HG03196 (cell line): Measurements from ENCODE around the gene GATA5.

Source experiments
- ATAC-seq: cut with Tn5 transposase; IDR thresholded peaks from one replicate; pipeline ENCODE4 v1.9.1; 2021; ENCODE audit not compliant: unreplicated experiment

GATA5 gene

DNA sequence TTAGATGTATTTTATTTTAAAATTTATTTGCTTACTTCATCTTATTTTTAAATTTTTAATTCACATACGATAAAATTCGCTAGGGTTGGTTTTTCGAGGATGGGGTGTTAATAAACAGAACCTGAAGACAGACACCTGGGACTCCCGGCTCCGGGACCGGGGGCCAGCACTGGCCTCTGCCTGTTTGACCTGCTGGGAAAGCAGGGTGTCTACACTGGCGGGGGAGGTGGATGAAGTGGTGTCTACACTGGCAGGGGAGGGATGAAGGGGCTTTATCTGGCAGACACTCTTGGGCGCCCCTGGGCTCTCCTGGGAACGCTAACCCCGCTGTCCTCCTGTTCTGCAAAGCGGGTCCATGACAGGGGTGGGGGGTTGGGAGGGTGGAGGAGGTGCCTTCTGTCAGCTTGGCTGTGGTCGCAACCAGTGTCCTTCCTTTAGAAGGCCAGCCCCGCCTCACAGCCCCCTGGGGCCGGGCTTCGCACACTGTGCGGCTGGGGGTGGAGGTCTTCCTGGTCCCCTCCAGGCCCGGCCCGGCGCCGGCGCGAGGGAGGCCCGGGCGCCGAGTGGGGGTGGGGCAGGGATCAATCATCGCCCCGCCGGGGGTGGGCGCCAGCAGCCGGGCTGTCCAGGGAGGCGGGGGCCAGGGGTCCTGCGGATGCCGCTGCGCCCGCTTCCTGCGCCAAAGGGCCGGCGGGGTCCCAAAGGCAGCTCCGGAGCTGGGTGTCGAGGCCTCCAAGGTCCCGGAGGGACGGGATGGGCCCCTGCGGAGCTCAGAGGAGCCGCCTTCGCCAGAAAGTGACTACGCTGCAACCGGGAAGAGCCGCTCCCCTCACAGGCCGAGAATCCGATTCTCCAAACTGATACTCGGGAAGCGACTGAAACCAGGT lies 1.8 kb downstream of the GATA5 start:
- ATAC-seq = no peak

DNA sequence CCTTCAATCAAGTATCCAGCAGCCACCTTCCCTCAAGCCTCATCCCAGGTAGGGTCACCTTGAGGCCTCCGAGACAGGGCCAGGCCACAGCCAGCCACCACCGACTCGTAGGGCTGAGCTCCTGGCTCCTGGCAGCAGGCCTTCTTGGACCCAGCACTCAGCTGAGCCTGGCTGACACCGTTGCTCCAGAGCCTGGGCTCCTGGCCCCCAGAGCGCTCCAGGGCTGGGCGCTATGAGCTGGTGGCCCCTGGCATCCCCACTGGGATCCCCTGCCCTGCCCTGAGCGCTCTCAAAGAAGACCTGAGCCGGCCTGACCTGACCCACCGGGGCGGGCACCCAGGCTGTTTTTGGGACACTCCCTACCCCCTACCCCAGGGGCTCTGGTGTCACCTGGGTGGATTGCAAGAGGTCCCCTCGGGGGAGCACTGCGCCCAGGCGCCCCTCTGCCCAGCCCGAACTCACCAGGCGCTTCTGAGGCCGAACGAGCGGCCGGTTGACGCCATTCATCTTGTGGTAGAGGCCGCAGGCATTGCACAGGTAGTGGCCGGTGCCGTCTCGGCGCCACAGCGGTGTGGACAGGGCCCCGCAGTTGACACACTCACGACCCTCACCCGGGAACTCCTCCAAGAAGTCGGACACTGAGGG lies 2.7 kb downstream of the GATA5 start:
- ATAC-seq = no peak

DNA sequence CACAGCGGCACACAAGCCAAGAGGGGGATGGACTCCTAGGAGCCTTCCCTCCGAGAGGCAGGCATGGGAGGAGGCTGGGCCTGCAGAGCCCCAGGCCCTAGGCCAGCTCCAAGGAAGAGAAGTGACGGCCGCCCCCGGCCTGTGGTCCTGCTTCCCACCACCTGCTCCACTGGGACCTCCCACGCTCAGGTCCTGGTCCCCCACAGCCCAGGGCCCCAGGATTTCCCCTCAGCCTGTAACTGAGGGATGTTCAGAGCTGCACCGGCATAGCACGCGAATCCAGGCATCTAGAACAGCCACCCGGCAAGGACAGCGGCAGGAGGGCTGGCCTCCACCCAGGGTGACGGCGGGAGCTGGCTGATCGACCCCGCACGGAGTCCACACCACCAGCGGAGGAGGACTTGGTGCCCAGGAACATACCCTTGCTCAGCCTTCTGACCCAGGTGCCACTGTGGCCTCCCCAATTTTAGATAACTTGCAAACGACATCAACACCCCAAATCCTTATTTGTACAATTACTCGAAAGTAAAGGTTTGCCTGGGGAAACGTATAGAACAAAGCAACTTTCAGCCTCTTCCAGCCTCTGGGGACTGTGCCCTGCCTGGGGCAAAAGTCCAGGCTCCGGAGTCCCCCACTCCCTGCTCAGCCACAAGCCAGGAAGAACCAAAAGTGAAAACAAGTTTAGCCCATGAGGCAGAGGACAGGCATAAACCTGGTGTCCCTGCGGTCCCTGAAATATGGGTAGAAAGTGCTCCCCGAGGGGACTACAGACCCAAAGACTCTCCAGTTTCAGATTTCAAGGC lies 3.5 kb downstream of the GATA5 start:
- ATAC-seq = no peak

DNA sequence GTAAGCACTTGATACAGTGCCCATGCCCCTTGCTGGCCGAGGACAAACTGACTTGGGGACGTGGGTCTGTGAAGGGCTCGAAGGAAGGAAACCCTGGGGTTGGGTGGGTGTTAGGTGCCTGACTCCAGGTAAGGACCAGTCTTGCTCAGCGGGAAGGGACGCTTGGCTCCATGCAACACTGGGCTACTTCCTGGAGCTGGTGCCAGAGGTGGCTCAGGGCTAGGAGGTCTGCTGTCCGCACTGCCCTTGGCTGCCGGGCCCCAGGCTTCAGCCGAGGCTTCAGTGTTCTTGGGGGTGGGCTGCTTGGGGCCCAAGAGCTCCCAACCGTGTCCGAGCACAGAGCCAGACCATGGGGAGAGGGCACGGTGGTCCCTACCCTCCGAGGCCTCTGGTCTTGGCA lies 5.3 kb downstream of the GATA5 start:
- no peak for ATAC-seq

DNA sequence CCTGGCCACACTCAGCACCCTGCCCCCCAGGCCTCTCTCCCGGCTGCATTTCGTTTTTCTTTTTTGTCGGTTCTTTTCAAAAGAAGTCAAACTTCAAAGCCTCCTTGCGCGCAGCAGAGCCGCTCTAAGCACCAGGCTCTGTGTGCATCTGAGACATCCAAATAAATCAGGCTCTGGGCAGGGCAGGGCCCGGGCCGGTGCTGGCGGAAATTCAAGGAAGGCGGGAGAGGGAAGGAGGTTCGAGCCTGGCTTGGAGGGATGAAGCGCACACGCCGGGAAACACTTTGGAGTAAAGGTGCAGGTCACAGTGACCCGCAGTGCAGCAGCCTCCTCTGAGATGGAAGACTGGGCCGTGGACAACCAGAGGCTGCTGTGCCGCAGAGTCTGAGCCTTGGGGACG lies 5.8 kb downstream of the GATA5 start:
- no peak for ATAC-seq

DNA sequence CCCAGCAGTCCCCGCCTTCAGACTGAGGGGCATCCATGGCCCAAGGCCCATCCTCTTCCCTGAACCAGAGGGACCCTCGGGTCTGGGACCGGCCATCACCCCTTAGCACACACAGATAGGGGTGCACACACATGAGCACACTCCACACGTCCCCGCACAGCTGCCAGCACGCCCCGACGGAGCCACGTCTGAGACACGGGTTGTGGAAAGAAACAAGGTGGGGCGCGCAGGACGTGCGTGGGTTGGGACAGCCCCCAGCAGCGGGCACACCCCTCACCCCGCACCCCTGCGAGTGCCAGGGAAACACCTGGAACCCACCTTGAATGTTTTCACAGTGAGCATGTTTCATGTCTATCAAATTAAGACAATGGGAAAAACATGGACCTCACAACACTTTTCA lies 6.4 kb downstream of the GATA5 start:
- no peak for ATAC-seq

DNA sequence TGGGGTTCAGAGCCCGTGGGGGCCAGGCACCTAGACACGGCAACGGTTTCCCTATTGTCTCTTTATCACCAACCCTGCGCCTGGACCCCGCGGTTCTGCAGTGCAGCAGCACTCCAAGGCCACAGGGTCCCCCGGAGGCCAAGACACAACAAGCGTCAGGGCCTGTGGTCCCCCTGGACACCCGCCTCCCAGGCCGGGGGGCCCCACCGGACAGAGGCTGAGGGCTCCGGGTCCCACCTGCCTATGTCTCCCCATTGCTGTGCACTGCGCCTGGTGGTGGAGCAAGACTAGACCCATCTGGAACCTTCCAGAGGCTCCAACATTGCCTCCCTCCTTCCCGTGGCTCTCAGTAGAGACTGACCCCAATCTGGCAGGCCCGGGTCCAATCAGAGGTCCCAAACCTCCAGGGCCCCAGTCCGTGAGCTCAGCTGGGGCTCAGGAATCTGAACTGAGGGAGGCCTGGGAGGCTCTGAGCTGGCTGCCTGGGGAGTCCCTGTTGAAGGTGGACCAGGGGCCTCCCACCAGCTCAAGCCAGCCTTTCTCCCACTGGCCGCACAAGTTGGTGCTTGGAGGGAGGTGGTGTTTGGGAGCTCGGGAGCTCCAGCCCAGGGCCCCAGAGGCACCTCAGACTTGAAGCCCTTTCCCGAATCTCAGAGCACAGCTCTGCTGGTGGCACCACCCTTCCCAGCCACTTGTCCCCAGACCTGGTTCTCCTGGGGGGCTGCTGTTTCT lies 8.8 kb downstream of the GATA5 start:
- no peak for ATAC-seq

DNA sequence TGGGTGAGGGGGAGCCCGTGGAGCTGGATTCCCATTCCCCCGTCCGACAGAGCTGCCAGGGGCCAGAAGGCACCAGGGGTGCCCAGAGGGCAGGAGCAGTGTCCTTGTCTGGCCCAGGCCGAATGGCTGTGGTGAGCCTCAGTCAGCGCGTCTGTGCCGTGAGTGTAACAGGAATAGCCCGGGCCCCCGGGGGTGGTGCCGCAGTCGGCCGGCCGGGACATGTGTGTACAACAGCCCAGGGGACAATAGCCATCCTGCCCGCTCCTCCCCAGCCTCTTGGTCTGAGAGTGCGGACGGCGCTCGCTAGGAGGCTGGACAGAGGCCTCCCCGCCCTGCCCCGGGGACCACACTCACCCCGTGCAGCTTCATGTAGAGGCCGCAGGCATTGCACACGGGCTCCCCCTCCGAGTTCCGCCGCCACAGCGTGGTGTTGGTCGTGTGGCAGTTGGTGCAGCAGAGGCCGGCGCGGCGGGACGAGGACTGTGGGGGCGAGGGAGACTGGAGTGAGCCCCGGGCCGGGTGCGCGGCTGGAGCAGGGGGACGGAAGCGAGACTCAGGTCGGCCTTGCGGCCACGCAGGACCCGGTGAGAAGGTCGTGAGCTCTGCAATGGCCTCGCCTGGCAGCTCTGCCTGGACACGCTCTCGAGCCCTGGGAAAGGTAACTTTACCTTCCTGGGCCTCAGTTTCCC lies 9.6 kb downstream of the GATA5 start:
- no peak for ATAC-seq

DNA sequence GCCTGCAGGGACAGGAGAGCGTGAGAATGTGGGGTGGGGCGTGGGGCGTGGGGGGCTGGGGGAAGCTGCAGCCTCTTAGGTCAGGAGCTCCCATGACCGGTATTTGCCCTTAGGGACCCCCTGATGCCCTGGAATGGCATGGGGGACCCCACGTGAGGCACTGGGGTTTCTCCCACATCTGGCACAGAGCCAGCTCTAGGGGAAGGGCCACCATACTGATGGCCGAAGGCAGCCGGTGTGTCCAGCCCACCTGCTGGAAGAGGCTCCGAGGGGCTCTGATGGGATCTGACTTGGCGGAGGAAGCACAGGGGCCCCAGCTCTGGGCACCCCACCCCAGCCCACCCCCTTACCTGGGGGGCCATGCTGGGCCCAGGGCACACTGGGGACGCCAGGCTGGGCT lies 10.8 kb downstream of the GATA5 start:
- ATAC-seq = no peak

DNA sequence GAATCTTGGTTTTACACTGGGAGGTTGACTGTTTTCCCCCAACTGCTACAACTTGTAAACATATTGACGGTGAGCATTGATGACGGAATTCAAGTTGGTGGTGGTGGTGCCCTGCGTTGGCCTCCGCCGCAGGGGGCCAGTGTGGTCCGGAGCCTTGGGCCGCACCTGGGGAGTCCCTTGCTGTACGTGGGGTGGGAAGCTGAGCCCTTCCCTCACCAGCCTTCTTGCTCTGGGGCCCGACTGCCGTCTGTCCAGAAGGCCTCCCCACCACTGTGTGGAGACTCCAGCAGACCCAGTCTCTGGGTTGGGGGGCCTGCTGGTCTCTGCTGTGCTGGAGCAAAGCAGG lies 11.4 kb downstream of the GATA5 start:
- no peak for ATAC-seq

DNA sequence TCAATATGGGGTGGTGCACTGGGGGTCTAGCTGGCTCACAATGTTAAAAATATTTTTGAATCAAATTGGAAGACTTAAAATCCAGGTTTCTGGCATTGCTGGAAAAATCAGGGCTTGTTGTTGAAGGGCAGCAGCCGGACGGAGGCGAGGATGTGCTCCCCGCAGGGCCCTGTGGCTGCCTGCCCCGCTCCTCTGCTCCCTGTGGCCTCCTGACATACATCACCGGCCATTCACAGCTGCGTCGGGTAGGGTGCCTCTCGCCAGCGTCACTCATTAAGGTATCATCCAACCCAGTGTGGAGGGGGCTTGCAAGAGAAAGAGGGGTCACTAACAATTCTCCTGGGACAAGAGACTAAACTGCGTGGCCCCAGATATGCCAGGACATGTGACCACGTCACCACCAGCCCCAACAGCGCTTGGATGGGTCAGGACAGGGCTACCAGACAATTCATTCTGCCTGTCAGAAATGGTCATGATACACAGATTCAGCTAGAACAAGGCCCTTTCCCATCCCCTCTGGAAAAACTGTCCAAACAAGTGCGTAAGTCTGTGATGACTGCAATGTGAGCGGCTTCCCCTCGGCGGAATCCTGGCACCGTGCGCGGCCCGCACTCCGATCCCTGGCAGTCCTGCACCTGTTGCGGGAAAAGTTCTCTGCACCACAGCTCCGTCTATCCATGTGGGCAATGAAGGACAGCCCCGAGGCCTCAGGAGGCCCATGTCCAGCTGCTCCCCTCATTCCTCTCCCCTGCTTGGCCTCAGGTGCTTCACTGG lies 12.0 kb downstream of the GATA5 start:
- no peak for ATAC-seq

DNA sequence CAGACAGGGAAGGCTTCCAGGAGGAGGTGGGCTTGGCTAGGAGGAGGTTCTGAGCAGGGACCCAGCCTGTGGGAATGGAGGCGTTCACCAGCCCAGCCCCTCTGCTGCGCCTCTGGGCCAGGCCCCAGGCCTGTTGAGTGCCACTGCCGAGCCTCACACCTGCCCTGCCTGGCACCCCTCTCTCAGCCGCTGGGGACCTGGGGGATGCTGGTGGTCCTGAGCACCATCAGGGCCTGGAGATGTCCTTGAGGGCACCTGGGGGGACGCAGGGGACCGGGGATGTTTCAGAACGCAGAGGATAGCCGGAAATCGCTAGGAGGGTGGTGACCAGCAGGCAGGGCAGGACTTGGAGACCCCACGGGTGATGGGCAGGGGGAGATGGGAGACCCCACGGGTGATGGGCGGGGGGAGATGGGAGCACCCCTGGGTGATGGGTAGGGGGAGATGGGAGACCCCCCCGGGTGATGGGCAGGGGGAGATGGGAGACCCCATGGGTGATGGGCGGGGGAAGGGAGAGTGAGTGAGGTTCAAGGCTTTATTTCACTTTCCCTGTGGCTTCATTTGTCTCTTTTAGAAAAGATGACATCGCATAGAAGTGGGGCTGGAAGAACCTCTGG lies 12.7 kb downstream of the GATA5 start:
- ATAC-seq = no peak

DNA sequence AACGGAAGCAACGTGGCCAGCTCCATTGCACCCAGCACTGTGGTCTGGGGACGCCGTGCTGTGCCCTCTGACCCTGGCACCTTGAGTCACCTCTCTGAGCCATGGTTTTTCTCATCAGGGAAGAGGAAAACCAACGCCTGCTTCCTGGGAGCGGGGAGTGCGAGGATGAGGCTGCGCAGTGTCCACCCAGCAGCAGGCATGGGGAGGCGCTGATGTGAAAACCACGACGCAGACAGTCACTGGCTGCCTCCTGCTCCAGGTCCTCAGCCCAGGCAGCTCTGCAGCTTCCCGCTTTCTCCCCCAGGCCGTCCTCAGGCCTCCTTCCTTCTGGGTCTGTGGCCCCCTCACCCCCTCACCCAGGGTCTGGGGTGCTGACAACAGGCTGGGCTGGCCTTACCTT lies 14.0 kb downstream of the GATA5 start:
- ATAC-seq = no peak

DNA sequence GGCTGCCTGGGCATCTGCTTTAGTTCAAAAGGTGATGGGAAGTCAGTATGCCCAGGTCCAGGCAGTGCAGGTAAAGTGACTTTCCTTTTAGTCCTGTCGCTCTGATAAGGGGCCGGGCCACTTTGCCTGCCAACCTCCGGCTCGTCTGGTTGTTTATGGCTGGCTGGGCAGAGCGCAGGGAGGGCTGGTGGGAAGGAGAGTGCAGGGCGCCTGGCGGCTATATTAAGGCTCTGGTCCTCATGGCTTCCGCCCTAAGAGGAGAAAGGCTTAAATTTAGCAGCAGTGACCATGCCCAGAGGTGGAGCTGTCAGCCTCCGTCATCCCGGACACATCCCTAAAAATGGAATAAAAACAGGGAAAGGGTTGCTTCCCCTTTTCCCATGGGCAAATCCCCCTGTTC lies 14.6 kb downstream of the GATA5 start:
- ATAC-seq = no peak

DNA sequence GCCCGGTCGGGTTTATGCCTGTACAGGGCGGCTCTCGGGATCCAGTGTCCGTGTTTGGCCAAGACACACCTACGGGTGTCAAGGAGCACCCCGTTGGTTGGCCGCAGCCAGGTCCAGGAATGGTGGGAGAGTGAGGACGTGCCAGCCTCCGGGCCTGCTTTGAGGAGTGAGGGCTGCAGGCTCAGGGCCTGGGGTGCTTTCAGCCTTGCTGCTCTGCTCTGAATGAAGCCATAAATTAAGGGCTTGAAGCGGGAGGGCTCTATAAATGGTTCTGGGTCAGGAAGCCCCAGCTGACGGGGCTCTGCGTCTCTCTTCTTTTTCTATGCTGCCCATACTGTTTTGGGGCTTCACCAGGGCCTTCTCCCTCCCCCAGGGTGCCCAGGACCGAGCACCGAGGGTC lies 15.1 kb downstream of the GATA5 start:
- ATAC-seq = no peak

DNA sequence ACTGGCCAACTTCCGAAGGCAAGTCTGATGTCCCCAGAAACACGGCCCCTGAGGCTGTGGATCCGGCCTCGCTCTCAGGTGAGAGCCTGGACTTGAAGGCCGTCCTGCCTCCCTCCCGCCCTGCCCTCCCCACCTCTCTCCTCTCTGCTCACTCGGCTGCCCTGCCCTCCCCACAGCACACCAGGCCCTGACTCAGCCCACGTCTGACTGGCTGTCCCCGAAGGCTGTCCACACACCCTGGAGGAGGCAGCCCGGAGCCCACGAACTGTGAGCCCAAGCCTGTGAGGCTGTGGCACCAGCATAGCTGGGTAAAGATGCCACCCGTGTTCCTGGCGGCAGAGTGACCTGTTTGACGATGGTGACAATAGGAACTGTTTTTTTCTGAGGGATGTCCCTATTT lies 16.3 kb downstream of the GATA5 start:
- ATAC-seq = no peak

DNA sequence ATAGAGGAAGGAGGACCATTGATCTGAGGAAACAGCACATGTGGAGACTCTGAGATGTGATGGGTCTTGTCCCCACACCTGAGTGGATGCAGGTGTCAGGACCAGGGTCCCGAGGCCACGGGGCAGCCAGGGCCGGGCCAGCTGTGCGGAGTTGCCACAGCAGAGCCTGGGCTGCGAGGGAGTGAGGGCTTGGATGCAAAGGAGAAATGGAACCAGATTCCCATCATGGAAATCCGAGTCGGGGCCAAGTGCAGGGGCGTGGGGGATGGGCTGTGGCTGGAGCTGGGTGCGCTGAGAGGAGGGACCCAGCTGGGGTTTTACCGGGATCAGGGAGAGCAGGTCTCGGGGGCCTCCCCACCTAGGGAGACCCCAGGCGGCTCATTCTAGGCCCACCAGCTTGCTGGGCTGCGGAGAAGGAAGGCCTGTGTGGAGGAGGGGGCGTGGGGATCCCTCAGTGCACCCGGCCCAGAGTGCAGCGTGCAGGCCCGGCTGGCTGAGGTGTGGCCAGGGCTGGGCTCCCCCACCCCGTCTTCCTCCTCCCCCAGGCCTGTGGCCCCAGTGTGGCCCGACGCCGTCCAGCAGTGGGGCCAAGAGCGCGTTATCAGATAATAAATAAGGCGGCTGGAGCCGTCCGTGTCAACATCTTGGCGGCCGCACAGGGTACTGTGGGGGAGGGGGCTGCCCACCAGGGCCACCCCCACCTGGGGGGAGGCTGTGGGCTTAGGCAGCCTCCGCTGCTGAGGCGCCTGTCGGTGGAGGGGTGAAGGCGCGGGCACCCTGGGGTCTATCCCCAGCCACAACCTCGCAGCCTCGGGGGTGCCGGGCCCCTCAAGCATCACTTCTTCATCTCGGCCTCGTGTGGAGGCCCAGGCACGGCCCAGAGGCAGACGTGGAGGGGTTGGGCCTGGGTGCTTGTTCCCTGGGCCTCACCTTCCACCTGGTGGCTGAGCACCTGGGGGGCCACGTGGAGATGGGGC lies 17.2 kb downstream of the GATA5 start:
- no peak for ATAC-seq

DNA sequence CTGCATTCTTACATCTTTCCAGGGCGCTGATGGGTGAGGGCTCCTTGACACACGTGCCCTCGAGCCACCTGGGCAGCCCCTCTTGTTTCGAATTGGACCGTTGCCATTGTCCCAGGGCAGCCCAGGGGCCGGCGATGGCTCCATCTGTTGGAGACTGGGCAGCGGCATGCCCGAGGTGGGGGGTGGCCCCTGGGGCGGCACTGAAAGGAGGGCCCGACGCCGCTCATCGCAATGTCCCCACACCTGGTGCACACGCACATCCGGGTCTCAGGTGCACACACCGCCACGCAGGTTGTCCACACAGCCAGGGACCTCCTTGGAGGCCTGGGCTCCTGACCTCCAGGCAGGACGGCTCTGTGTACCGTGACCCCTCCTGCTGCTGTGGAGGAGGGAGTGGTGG lies 18.0 kb downstream of the GATA5 start:
- ATAC-seq = no peak
